Measurements from ENCODE around the gene AMY2B. TPM values are rescaled to one million over a fixed set of nuclear protein-coding genes. Genes with fewer than 3 reads are reported as not detected.
A peak's percentile ranks its signal among the peaks of the same experiment; 100 is the strongest.

AMY2B gene
- total and polyA plus RNA-seq, 9 of the 15 experiments (the other 6 are each of a cell fraction or from before 2014, with no cell fraction given), result 0.22 to 2.0 (median 0.49) TPM

GRCh38 chr1:103525607-103526507 is 45.5 kb upstream of the AMY2B start, which contains the start of gene RNPC3 (continued):
- TF ChIP-seq REST (IDR thresholded peaks at IDR 0.05; ENCODE audit: borderline replicate concordance), result no peak
- peak; percentile 62; the same call in 1 of the 2 replicates for TF ChIP-seq REST (CRISPR knock-in tag; IDR thresholded peaks at IDR 0.05; ENCODE audit: low read depth)
- 0 out of 2 replicates have a peak, but pooled peaks have one; percentile 21 for TF ChIP-seq HMBOX1 (IDR thresholded peaks at IDR 0.05)
- no peak; the same call in 1 of the 2 replicates for TF ChIP-seq PML (IDR thresholded peaks at IDR 0.05; ENCODE audit: low read length)
- TF ChIP-seq ZNF639 (CRISPR knock-in tag; conservative IDR thresholded peaks at IDR 0.05 in 1 of 2, IDR thresholded peaks at IDR 0.05 in 1 of 2), result 0 out of 4 replicates have a peak, but pooled peaks of 1 of the 2 experiments have one; percentile 30
- TF ChIP-seq BACH1 (tag; IDR thresholded peaks at IDR 0.05), result no peak
- TF ChIP-seq CREM (IDR thresholded peaks at IDR 0.05; ENCODE audit: low read depth), result no peak
- TF ChIP-seq, protein P1, sequence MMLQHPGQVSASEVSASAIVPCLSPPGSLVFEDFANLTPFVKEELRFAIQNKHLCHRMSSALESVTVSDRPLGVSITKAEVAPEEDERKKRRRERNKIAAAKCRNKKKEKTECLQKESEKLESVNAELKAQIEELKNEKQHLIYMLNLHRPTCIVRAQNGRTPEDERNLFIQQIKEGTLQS (IDR thresholded peaks at IDR 0.05), result peak; percentile 22
- TF ChIP-seq, protein P1 (CRISPR knock-in tag; conservative IDR thresholded peaks at IDR 0.05), result no peak
- 0 out of 2 replicates have a peak, but pooled peaks have one; percentile 14 for TF ChIP-seq FOXM1 (IDR thresholded peaks at IDR 0.05; ENCODE audit: low read depth)
- no peak for TF ChIP-seq FOXM1 (CRISPR knock-in tag; IDR thresholded peaks at IDR 0.05; ENCODE audit: low read depth)
- TF ChIP-seq, protein P2, sequence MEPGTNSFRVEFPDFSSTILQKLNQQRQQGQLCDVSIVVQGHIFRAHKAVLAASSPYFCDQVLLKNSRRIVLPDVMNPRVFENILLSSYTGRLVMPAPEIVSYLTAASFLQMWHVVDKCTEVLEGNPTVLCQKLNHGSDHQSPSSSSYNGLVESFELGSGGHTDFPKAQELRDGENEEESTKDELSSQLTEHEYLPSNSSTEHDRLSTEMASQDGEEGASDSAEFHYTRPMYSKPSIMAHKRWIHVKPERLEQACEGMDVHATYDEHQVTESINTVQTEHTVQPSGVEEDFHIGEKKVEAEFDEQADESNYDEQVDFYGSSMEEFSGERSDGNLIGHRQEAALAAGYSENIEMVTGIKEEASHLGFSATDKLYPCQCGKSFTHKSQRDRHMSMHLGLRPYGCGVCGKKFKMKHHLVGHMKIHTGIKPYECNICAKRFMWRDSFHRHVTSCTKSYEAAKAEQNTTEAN (CRISPR knock-in tag; IDR thresholded peaks at IDR 0.05), result no peak

All from K562 (cell line).